GM18508 (cell line): ENCODE results near the gene TCERG1.
A peak's percentile ranks its signal among the peaks of the same experiment; 100 is the strongest.
"Not testable (repeated sequence)": the region's sequence is repeated elsewhere in the genome, so short reads cannot be mapped to it uniquely, and the experiment has no call there.

ENCODE experiments used
- ATAC-seq: cut with Tn5 transposase; IDR thresholded peaks from one replicate; pipeline ENCODE4 v1.9.1; 2021; ENCODE audit warnings: moderate number of reproducible peaks; ENCODE audit not compliant: insufficient read depth, unreplicated experiment

Gene TCERG1

GRCh38 chr5:146515473-146516150 is 68.5 kb downstream of the TCERG1 start:
- ATAC-seq, result no peak

- ATAC-seq, result no peak
Observed at GRCh38 chr5:146516151-146516475, 69.0 kb downstream of the TCERG1 start, which contains the start of gene GPR151. Gene GPR151 (minus strand): TSS chr5:146516190. CDS start chr5:146516113, 77 bp downstream.

GRCh38 chr5:146519554-146519953 is 72.4 kb downstream of the TCERG1 start:
- ATAC-seq, result no peak

GRCh38 chr5:146520731-146521130 is 73.6 kb downstream of the TCERG1 start:
- no peak for ATAC-seq

GRCh38 chr5:146521403-146522106 is 74.4 kb downstream of the TCERG1 start:
- ATAC-seq, result no peak

GRCh38 chr5:146523698-146524097 is 76.6 kb downstream of the TCERG1 start:
- ATAC-seq, result no peak

GRCh38 chr5:146527785-146528184 is 80.7 kb downstream of the TCERG1 start:
- ATAC-seq, result no peak

GRCh38 chr5:146528236-146528635 is 81.1 kb downstream of the TCERG1 start:
- no peak for ATAC-seq

- ATAC-seq, result no peak
Observed at GRCh38 chr5:146529984-146530383, 82.9 kb downstream of the TCERG1 start.

- ATAC-seq, result peak; percentile 94
Observed at GRCh38 chr5:146533260-146533857, 86.2 kb downstream of the TCERG1 start.

- ATAC-seq, result no peak
Observed at GRCh38 chr5:146533882-146534281, 86.7 kb downstream of the TCERG1 start.

GRCh38 chr5:146538432-146538831 is 91.3 kb downstream of the TCERG1 start:
- no peak for ATAC-seq

- no peak for ATAC-seq
Observed at GRCh38 chr5:146539973-146540372, 92.8 kb downstream of the TCERG1 start.

GRCh38 chr5:146540414-146540813 is 93.3 kb downstream of the TCERG1 start:
- ATAC-seq, result no peak

- peak; percentile 95 for ATAC-seq
Observed at GRCh38 chr5:146541958-146542849, 95.1 kb downstream of the TCERG1 start.

- ATAC-seq, result no peak
Observed at GRCh38 chr5:146544232-146544631, 97.1 kb downstream of the TCERG1 start.

- no peak for ATAC-seq
Observed at GRCh38 chr5:146548781-146549449, 101.8 kb downstream of the TCERG1 start.

- ATAC-seq, result no peak
Observed at GRCh38 chr5:146549615-146550014, 102.5 kb downstream of the TCERG1 start.

GRCh38 chr5:146553446-146553845 is 106.3 kb downstream of the TCERG1 start:
- no peak for ATAC-seq

GRCh38 chr5:146556884-146557283 is 109.8 kb downstream of the TCERG1 start:
- ATAC-seq, result not testable (repeated sequence)
